Measurements from ENCODE around the gene CUBN. TPM values are rescaled to one million over a fixed set of nuclear protein-coding genes. Genes with fewer than 3 reads are reported as not detected.
A peak's percentile ranks its signal among the peaks of the same experiment; 100 is the strongest.

The CUBN gene
- total RNA-seq, 1 experiment from 2014 or later = 1.3 TPM

- Histone ChIP-seq H3K27me3 (ENCODE audit: control insufficient read depth, insufficient read depth, low read length) (no peaks in the 10 kb centered on the region), H3K4me1 (ENCODE audit: control insufficient read depth, insufficient read depth, low read length) (peaks cover 22% of the 10 kb centered on the region), H3K36me3 (ENCODE audit: control insufficient read depth, insufficient read depth, low read length) (no peaks in the 10 kb centered on the region), H3K4me3 (ENCODE audit: low read depth in 2 of 2, low read length in 2 of 2) (no peak overlapping the region), H3K9me3 (ENCODE audit: control insufficient read depth, insufficient read depth, low read depth, low read length) (peaks cover 28% of the 10 kb centered on the region; the same call in 1 of the 2 replicates), H3K27ac (ENCODE audit: low read length) (peak overlapping the region; percentile 97; the same call in 1 of the 2 replicates)
- ATAC-seq (no peak), DNase-seq (ENCODE audit: low read depth, low spot score) (no peak)
- CTCF ChIA-PET = no interaction called here
- POLR2A ChIA-PET = interaction anchor here (0.6 to 0.7 kb wide), 2 partner anchors 36 to 149 kb away, joined by 3 read pairs; no protein-coding TSS in a partner anchor
- intact Hi-C loops (cut with micrococcal nuclease; ENCODE audit: unreplicated experiment) = no loop called here
- in situ Hi-C loops (cut with HindIII; ENCODE audit: low pct_unique_long_range_greater_than_20kb, low sequenced_read_pairs) = no loop called here
- no peak for TF ChIP-seq REST (IDR thresholded peaks at IDR 0.05; ENCODE audit: insufficient read depth in 1 of 2, low read depth in 2 of 2, low read length in 1 of 2)
- no peak for TF ChIP-seq SIN3A (IDR thresholded peaks at IDR 0.05; ENCODE audit: borderline replicate concordance, insufficient read depth, low read depth, low read length)
- TF ChIP-seq TCF7L2 (IDR thresholded peaks at IDR 0.05; ENCODE audit: low read depth, low read length) = no peak
- TF ChIP-seq POLR2AphosphoS5 (IDR thresholded peaks at IDR 0.05; ENCODE audit: low read depth, low read length) = no peak
- no peak for TF ChIP-seq CTCF (IDR thresholded peaks at IDR 0.05)
- no TSS peak for BruUV-seq (replicated peaks)
Observed at GRCh38 chr10:17058093-17058492, 71.5 kb downstream of the CUBN start.

- intact Hi-C loops (cut with micrococcal nuclease; ENCODE audit: unreplicated experiment) (no loop called here), in situ Hi-C loops (cut with HindIII; ENCODE audit: low pct_unique_long_range_greater_than_20kb, low sequenced_read_pairs) (no loop called here)
- CTCF ChIA-PET = no interaction called here
- DNase-seq (ENCODE audit: low read depth, low spot score) (no peak), ATAC-seq (no peak)
- no TSS peak for BruUV-seq (replicated peaks)
- H3K4me3 ChIP-seq (ENCODE audit: low read depth in 2 of 2, low read length in 2 of 2) = no peak overlapping the region
- H3K27ac ChIP-seq (ENCODE audit: low read length) = peak overlapping the region; percentile 97; the same call in 1 of the 2 replicates
- no peak for TF ChIP-seq POLR2AphosphoS5 (IDR thresholded peaks at IDR 0.05; ENCODE audit: low read depth, low read length)
- no peak for TF ChIP-seq SIN3A (IDR thresholded peaks at IDR 0.05; ENCODE audit: borderline replicate concordance, insufficient read depth, low read depth, low read length)
- no peak for TF ChIP-seq REST (IDR thresholded peaks at IDR 0.05; ENCODE audit: insufficient read depth in 1 of 2, low read depth in 2 of 2, low read length in 1 of 2)
- H3K36me3 ChIP-seq (ENCODE audit: control insufficient read depth, insufficient read depth, low read length) = no peaks in the 10 kb centered on the region
- H3K27me3 ChIP-seq (ENCODE audit: control insufficient read depth, insufficient read depth, low read length) = no peaks in the 10 kb centered on the region
- peaks cover 31% of the 10 kb centered on the region; the same call in 1 of the 2 replicates for H3K9me3 ChIP-seq (ENCODE audit: control insufficient read depth, insufficient read depth, low read depth, low read length)
- H3K4me1 ChIP-seq (ENCODE audit: control insufficient read depth, insufficient read depth, low read length) = peaks cover 10% of the 10 kb centered on the region
- POLR2A ChIA-PET = no interaction called here
Observed at GRCh38 chr10:17056781-17057428, 72.7 kb downstream of the CUBN start.

Data from Panc1 (cell line).